Activated CD8-positive, alpha-beta T cell treated with anti-CD3 and anti-CD28 coated beads, Interleukin-2, amount 10 ng/mL, durations not matched to agents 7 days and 5 days (primary cell): ENCODE data around the gene ZNF189. TPM values are rescaled to one million over a fixed set of nuclear protein-coding genes. Genes with fewer than 3 reads are reported as not detected.

ENCODE experiments used
- ATAC-seq: fragments of 150-1000 bp; cut with Tn5 transposase; one replicate; pipeline ENCODE4 v1.10.0; 2021; ENCODE audit warnings: moderate library complexity
- CTCF ChIA-PET: fragments of 350-600 bp; sonication (Branson Sonifier 250); formaldehyde crosslinking; loops from one replicate; lab custom pipeline; 2021; ENCODE audit warnings: antibody characterized with exemption; lab: Charles Lee
- POLR2A ChIA-PET: fragments of 350-600 bp; sonication (Branson Sonifier 250); formaldehyde crosslinking; loops from one replicate; lab custom pipeline; 2021; ENCODE audit warnings: antibody characterized with exemption; lab: Charles Lee
- DNase-seq: peaks from one replicate; pipeline ENCODE4 v3.0.0-alpha.2; 2020
- H3K27ac Mint-ChIP-seq: one replicate; pipeline ENCODE4 v1.8.0; 2021; ENCODE audit warnings: mild to moderate bottlenecking, mixed read lengths
- H3K27me3 Mint-ChIP-seq: one replicate; pipeline ENCODE4 v1.8.0; 2021; ENCODE audit warnings: low read depth, mixed read lengths
- H3K36me3 Mint-ChIP-seq: one replicate; pipeline ENCODE4 v1.8.0; 2021; ENCODE audit warnings: low read depth, mixed read lengths
- H3K4me1 Mint-ChIP-seq: one replicate; pipeline ENCODE4 v1.8.0; 2021; ENCODE audit warnings: low read depth, mixed read lengths
- H3K4me3 Mint-ChIP-seq: one replicate; pipeline ENCODE4 v1.8.0; 2021; ENCODE audit warnings: mild to moderate bottlenecking, mixed read lengths
- H3K9me3 Mint-ChIP-seq: one replicate; pipeline ENCODE4 v1.8.0; 2022; ENCODE audit warnings: mixed read lengths; ENCODE audit not compliant: insufficient read depth
- total RNA-seq, 2 experiments: library from RNA; stranded (reverse); gene quantifications; one replicate each; pipeline ENCODE4 v1.2.3, GENCODE V29; 2021

ZNF189 gene
- 10 to 100 TPM in 1 of 2 experiments, 1 to 10 TPM in 1; 9.7 to 10.4 TPM for total RNA-seq

- ATAC-seq = peak; percentile 97
- H3K27me3 Mint-ChIP-seq = no peaks in the 10 kb centered on the region
- ChIA-PET CTCF (interaction anchor here (1.1 to 2.0 kb wide), 3 partner anchors 10 to 131 kb away, joined by 3 to 20 read pairs (median 3); no protein-coding TSS in a partner anchor), POLR2A (interaction anchor here (0.6 to 2.2 kb wide), 10 partner anchors 9 to 136 kb away, joined by 3 to 9 read pairs (median 4); partner anchors contain the start of gene RNF20)
- peaks cover 16% of the 10 kb centered on the region for H3K9me3 Mint-ChIP-seq
- peak; percentile 98 for DNase-seq
- H3K4me1 Mint-ChIP-seq = peaks cover 38% of the 10 kb centered on the region
- H3K4me3 Mint-ChIP-seq = peak within 1 kb of the TSS; percentile 90
- H3K36me3 Mint-ChIP-seq = peaks cover 68% of the 10 kb centered on the region
- peak within 1 kb of the TSS; percentile 97 for H3K27ac Mint-ChIP-seq
Observed at GRCh38 chr9:101398068-101398929, at the start of gene ZNF189, which contains the start of gene MRPL50. ZNF189 (plus strand) TSS chr9:101398851; CDS start chr9:101399157, 306 bp downstream. MRPL50 (minus strand) TSS chr9:101398618; CDS start chr9:101398592, 26 bp downstream.

GRCh38 chr9:101350285-101350684 is 48.4 kb upstream of the ZNF189 start:
- H3K27ac Mint-ChIP-seq = no peak overlapping the region
- peaks cover 13% of the 10 kb centered on the region for H3K27me3 Mint-ChIP-seq
- H3K4me1 Mint-ChIP-seq = no peaks in the 10 kb centered on the region
- H3K4me3 Mint-ChIP-seq = no peak overlapping the region
- H3K36me3 Mint-ChIP-seq = no peaks in the 10 kb centered on the region
- DNase-seq = no peak
- ChIA-PET CTCF (no interaction called here), POLR2A (no interaction called here)
- no peaks in the 10 kb centered on the region for H3K9me3 Mint-ChIP-seq
- no peak for ATAC-seq

GRCh38 chr9:101352892-101353463 is 45.7 kb upstream of the ZNF189 start:
- DNase-seq (no peak), ATAC-seq (no peak)
- CTCF ChIA-PET = no interaction called here
- POLR2A ChIA-PET = no interaction called here
- no peaks in the 10 kb centered on the region for H3K4me1 Mint-ChIP-seq
- H3K4me3 Mint-ChIP-seq = no peak overlapping the region
- H3K27ac Mint-ChIP-seq = no peak overlapping the region
- H3K9me3 Mint-ChIP-seq = no peaks in the 10 kb centered on the region
- peaks cover 9% of the 10 kb centered on the region for H3K27me3 Mint-ChIP-seq
- H3K36me3 Mint-ChIP-seq = no peaks in the 10 kb centered on the region

GRCh38 chr9:101353683-101354082 is 45.0 kb upstream of the ZNF189 start:
- no peaks in the 10 kb centered on the region for H3K9me3 Mint-ChIP-seq
- H3K27ac Mint-ChIP-seq = no peak overlapping the region
- H3K27me3 Mint-ChIP-seq = peaks cover 7% of the 10 kb centered on the region
- H3K4me1 Mint-ChIP-seq = no peaks in the 10 kb centered on the region
- no peak overlapping the region for H3K4me3 Mint-ChIP-seq
- ATAC-seq = no peak
- ChIA-PET POLR2A (no interaction called here), CTCF (no interaction called here)
- DNase-seq = no peak
- no peaks in the 10 kb centered on the region for H3K36me3 Mint-ChIP-seq

- POLR2A ChIA-PET = no interaction called here
- H3K4me3 Mint-ChIP-seq = no peak overlapping the region
- no peak overlapping the region for H3K27ac Mint-ChIP-seq
- CTCF ChIA-PET = no interaction called here
- no peaks in the 10 kb centered on the region for H3K36me3 Mint-ChIP-seq
- H3K27me3 Mint-ChIP-seq = peaks cover 5% of the 10 kb centered on the region
- no peaks in the 10 kb centered on the region for H3K9me3 Mint-ChIP-seq
- ATAC-seq = no peak
- H3K4me1 Mint-ChIP-seq = no peaks in the 10 kb centered on the region
- no peak for DNase-seq
Observed at GRCh38 chr9:101354143-101354764, 44.4 kb upstream of the ZNF189 start.

GRCh38 chr9:101354765-101355708 is 43.6 kb upstream of the ZNF189 start:
- no peak for DNase-seq
- no peak overlapping the region for H3K27ac Mint-ChIP-seq
- ChIA-PET CTCF (no interaction called here), POLR2A (no interaction called here)
- H3K27me3 Mint-ChIP-seq = peaks cover 3% of the 10 kb centered on the region
- H3K4me3 Mint-ChIP-seq = no peak overlapping the region
- no peaks in the 10 kb centered on the region for H3K4me1 Mint-ChIP-seq
- ATAC-seq = no peak
- no peaks in the 10 kb centered on the region for H3K36me3 Mint-ChIP-seq
- H3K9me3 Mint-ChIP-seq = no peaks in the 10 kb centered on the region

GRCh38 chr9:101356619-101357018 is 42.0 kb upstream of the ZNF189 start:
- POLR2A ChIA-PET = no interaction called here
- CTCF ChIA-PET = no interaction called here
- no peaks in the 10 kb centered on the region for H3K36me3 Mint-ChIP-seq
- H3K4me1 Mint-ChIP-seq = no peaks in the 10 kb centered on the region
- peaks cover 2% of the 10 kb centered on the region for H3K27me3 Mint-ChIP-seq
- H3K27ac Mint-ChIP-seq = no peak overlapping the region
- H3K4me3 Mint-ChIP-seq = no peak overlapping the region
- no peaks in the 10 kb centered on the region for H3K9me3 Mint-ChIP-seq
- DNase-seq (no peak), ATAC-seq (no peak)

GRCh38 chr9:101359679-101360078 is 39.0 kb upstream of the ZNF189 start:
- no peak overlapping the region for H3K27ac Mint-ChIP-seq
- DNase-seq = no peak
- no peak overlapping the region for H3K4me3 Mint-ChIP-seq
- H3K36me3 Mint-ChIP-seq = no peaks in the 10 kb centered on the region
- no peaks in the 10 kb centered on the region for H3K9me3 Mint-ChIP-seq
- H3K27me3 Mint-ChIP-seq = peaks cover 2% of the 10 kb centered on the region
- no peaks in the 10 kb centered on the region for H3K4me1 Mint-ChIP-seq
- ChIA-PET POLR2A (no interaction called here), CTCF (no interaction called here)
- no peak for ATAC-seq

- Mint-ChIP-seq H3K27ac (no peak overlapping the region), H3K9me3 (no peaks in the 10 kb centered on the region), H3K4me1 (no peaks in the 10 kb centered on the region), H3K36me3 (no peaks in the 10 kb centered on the region), H3K4me3 (no peak overlapping the region), H3K27me3 (peaks cover 2% of the 10 kb centered on the region)
- POLR2A ChIA-PET = no interaction called here
- no peak for DNase-seq
- ATAC-seq = no peak
- CTCF ChIA-PET = no interaction called here
Observed at GRCh38 chr9:101360647-101361046, 38.0 kb upstream of the ZNF189 start.

GRCh38 chr9:101362450-101362849 is 36.2 kb upstream of the ZNF189 start:
- Mint-ChIP-seq H3K9me3 (no peaks in the 10 kb centered on the region), H3K27ac (no peak overlapping the region), H3K4me1 (no peaks in the 10 kb centered on the region), H3K27me3 (peaks cover 2% of the 10 kb centered on the region), H3K4me3 (no peak overlapping the region), H3K36me3 (no peaks in the 10 kb centered on the region)
- no peak for ATAC-seq
- CTCF ChIA-PET = interaction anchor here (1.0 kb wide), 1 partner anchor 11 kb away, joined by 3 read pairs; no protein-coding TSS in a partner anchor
- POLR2A ChIA-PET = no interaction called here
- DNase-seq = no peak

GRCh38 chr9:101365181-101365580 is 33.5 kb upstream of the ZNF189 start:
- no peak overlapping the region for H3K4me3 Mint-ChIP-seq
- ATAC-seq (no peak), DNase-seq (no peak)
- peaks cover 2% of the 10 kb centered on the region for H3K27me3 Mint-ChIP-seq
- H3K4me1 Mint-ChIP-seq = no peaks in the 10 kb centered on the region
- POLR2A ChIA-PET = no interaction called here
- H3K9me3 Mint-ChIP-seq = no peaks in the 10 kb centered on the region
- H3K36me3 Mint-ChIP-seq = no peaks in the 10 kb centered on the region
- H3K27ac Mint-ChIP-seq = no peak overlapping the region
- CTCF ChIA-PET = no interaction called here
